K562 (cell line): Measurements from ENCODE around the gene TLE4. TPM values are rescaled to one million over a fixed set of nuclear protein-coding genes. Genes with fewer than 3 reads are reported as not detected.

Experiments
- GABPB2 ChIP-seq: fragments of 250-450 bp; sonication (Bioruptor Pico); conservative IDR thresholded peaks from 2 replicates; pipeline ENCODE4 v1.5.1; 2021; ENCODE audit warnings: mild to moderate bottlenecking
- MAX ChIP-seq: sonication (generic); formaldehyde crosslinking; IDR thresholded peaks from 2 replicates; pipeline ENCODE4 v1.9.0; 2022; ENCODE audit warnings: mild to moderate bottlenecking, missing genetic modification reagents
- MLX ChIP-seq, 2 experiments: fragments of 450-650 bp in 1 of 2; sonication (generic) in 1 of 2; formaldehyde crosslinking; conservative IDR thresholded peaks; 2 replicates each; pipeline versions ENCODE4 v1.4.0 to v1.8.1; 2020 to 2022; ENCODE audit warnings: mild to moderate bottlenecking in 1 of 2, missing genetic modification reagents in 1 of 2
- ZNF707 ChIP-seq: fragments of 250-450 bp; sonication (Bioruptor Pico); conservative IDR thresholded peaks from 2 replicates; pipeline ENCODE4 v1.8.0; 2022; ENCODE audit warnings: inconsistent platforms, mild to moderate bottlenecking, moderate library complexity
- polyA plus RNA-seq, 8 experiments: library from polyadenylated mRNA; depleted of rRNA in 4 of 8; stranded (reverse) in 5 of 8; unstranded in 3 of 8; fragments of >200 nt; fragmentation: Nextera tagmentation in 2 of 8; fragmentation: Illumina TruSeq in 1 of 8; extraction: Ambion mirVana in 2 of 8; extraction: Trizol in 1 of 8; gene quantifications; 2 replicates each; pipeline versions ENCODE4 v1.2.1 to v1.2.3, GENCODE V29; 2011 to 2014; ENCODE audit warnings: inconsistent platforms in 1 of 8, missing spikeins in 1 of 8
- total RNA-seq, 7 experiments: library from RNA; depleted of rRNA in 6 of 7; stranded (reverse); fragments of >200 nt in 6 of 7; fragmentation: Illumina TruSeq in 2 of 7; extraction: Trizol in 2 of 7; gene quantifications; 2 replicates each; pipeline versions ENCODE4 v1.2.1 to v1.2.3, GENCODE V29; 2011 to 2021; ENCODE audit warnings: low replicate concordance in 1 of 7
- TF ChIP-seq, protein P1 (sequence below): fragments of 250-450 bp; sonication (Bioruptor Pico); IDR thresholded peaks from 2 replicates; pipeline ENCODE4 v1.4.0; 2020

The TLE4 gene
- total and polyA plus RNA-seq, 9 of the 15 experiments (the other 6 are each of a cell fraction or from before 2014, with no cell fraction given): 1.1 to 8.8 (median 5.7) TPM

GRCh38 chr9:79559495-79560181 lies 12.1 kb upstream of the TLE4 start (continued):
- TF ChIP-seq, protein P1, sequence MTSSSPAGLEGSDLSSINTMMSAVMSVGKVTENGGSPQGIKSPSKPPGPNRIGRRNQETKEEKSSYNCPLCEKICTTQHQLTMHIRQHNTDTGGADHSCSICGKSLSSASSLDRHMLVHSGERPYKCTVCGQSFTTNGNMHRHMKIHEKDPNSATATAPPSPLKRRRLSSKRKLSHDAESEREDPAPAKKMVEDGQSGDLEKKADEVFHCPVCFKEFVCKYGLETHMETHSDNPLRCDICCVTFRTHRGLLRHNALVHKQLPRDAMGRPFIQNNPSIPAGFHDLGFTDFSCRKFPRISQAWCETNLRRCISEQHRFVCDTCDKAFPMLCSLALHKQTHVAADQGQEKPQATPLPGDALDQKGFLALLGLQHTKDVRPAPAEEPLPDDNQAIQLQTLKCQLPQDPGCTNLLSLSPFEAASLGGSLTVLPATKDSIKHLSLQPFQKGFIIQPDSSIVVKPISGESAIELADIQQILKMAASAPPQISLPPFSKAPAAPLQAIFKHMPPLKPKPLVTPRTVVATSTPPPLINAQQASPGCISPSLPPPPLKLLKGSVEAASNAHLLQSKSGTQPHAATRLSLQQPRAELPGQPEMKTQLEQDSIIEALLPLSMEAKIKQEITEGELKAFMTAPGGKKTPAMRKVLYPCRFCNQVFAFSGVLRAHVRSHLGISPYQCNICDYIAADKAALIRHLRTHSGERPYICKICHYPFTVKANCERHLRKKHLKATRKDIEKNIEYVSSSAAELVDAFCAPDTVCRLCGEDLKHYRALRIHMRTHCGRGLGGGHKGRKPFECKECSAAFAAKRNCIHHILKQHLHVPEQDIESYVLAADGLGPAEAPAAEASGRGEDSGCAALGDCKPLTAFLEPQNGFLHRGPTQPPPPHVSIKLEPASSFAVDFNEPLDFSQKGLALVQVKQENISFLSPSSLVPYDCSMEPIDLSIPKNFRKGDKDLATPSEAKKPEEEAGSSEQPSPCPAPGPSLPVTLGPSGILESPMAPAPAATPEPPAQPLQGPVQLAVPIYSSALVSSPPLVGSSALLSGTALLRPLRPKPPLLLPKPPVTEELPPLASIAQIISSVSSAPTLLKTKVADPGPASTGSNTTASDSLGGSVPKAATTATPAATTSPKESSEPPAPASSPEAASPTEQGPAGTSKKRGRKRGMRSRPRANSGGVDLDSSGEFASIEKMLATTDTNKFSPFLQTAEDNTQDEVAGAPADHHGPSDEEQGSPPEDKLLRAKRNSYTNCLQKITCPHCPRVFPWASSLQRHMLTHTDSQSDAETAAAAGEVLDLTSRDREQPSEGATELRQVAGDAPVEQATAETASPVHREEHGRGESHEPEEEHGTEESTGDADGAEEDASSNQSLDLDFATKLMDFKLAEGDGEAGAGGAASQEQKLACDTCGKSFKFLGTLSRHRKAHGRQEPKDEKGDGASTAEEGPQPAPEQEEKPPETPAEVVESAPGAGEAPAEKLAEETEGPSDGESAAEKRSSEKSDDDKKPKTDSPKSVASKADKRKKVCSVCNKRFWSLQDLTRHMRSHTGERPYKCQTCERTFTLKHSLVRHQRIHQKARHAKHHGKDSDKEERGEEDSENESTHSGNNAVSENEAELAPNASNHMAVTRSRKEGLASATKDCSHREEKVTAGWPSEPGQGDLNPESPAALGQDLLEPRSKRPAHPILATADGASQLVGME: no peak
- TF ChIP-seq MAX (CRISPR knock-in tag) (no peak), MLX (CRISPR knock-in tag; conservative IDR thresholded peaks at IDR 0.05) (no peak), GABPB2 (no peak), ZNF707 (CRISPR knock-in tag) (no peak)
